Measurements from ENCODE around the gene YIF1A. TPM values are rescaled to one million over a fixed set of nuclear protein-coding genes. Genes with fewer than 3 reads are reported as not detected.
A peak's percentile ranks its signal among the peaks of the same experiment; 100 is the strongest.

YIF1A gene
- total and polyA plus RNA-seq, 4 donors = 93.0 to 136 (median 117) TPM

GRCh38 chr11:66267379-66268243, 21.3 kb downstream of the YIF1A start:
- Histone ChIP-seq H3K9me3 (ENCODE audit: control insufficient read depth in 4 of 4, low read length in 3 of 4) (no peaks in the 10 kb centered on the region), H3K27ac (ENCODE audit: low read depth in 1 of 2, low read length in 2 of 2) (peak overlapping the region; percentile 91 to 92), H3K9ac (ENCODE audit: low read depth in 1 of 2, low read length in 2 of 2) (peak overlapping the region; percentile 68 to 73), H3K27me3 (ENCODE audit: control insufficient read depth in 4 of 4, insufficient read depth in 4 of 4, low read length in 3 of 4) (no peaks in the 10 kb centered on the region), H3K4me3 (ENCODE audit: low read depth in 1 of 3, low read length in 3 of 3) (peak overlapping the region; percentile 57 to 65 (median 59)), H3K4me1 (ENCODE audit: control insufficient read depth in 4 of 4, insufficient read depth in 4 of 4, low read length in 3 of 4) (peaks cover 4 to 23% (median 17%) of the 10 kb centered on the region in 4 donors), H3K36me3 (ENCODE audit: control insufficient read depth in 4 of 4, insufficient read depth in 3 of 4, low read depth in 1 of 4, low read length in 3 of 4) (peaks cover under 1 to 12% (median 9%) of the 10 kb centered on the region in 4 donors)
- TF ChIP-seq CTCF (IDR thresholded peaks at IDR 0.05; ENCODE audit: low read depth, low read length, missing input control) (peak; percentile 6), HNF4G (IDR thresholded peaks at IDR 0.05) (no peak), HNF4A (conservative IDR thresholded peaks at IDR 0.05) (no peak), NR2F2 (IDR thresholded peaks at IDR 0.05) (peak; percentile 14), JUND (IDR thresholded peaks at IDR 0.05) (peak in 1 of 2 donors; percentile 47), MAX (IDR thresholded peaks at IDR 0.05) (no peak), SP1 (IDR thresholded peaks at IDR 0.05) (peak; percentile 16), GABPA (IDR thresholded peaks at IDR 0.05 in 1 of 2, conservative IDR thresholded peaks at IDR 0.05 in 1 of 2) (no peak)
- WGBS = 3% methylated on average over 61 of the region's 61 CpGs
- peak; percentile 96 for DNase-seq (ENCODE audit: low spot score)

GRCh38 chr11:66267039-66267378, 21.9 kb downstream of the YIF1A start:
- no peak for DNase-seq (ENCODE audit: low spot score)
- peaks cover 0 to 9% (median 4%) of the 10 kb centered on the region in 4 donors for H3K36me3 ChIP-seq (ENCODE audit: control insufficient read depth in 4 of 4, insufficient read depth in 3 of 4, low read depth in 1 of 4, low read length in 3 of 4)
- H3K9ac ChIP-seq (ENCODE audit: low read depth in 1 of 2, low read length in 2 of 2) = no peak overlapping the region
- H3K4me1 ChIP-seq (ENCODE audit: control insufficient read depth in 4 of 4, insufficient read depth in 4 of 4, low read length in 3 of 4) = peaks cover 4 to 23% (median 17%) of the 10 kb centered on the region in 4 donors
- no peaks in the 10 kb centered on the region for H3K9me3 ChIP-seq (ENCODE audit: control insufficient read depth in 4 of 4, low read length in 3 of 4)
- 50% methylated on average over 13 of the region's 13 CpGs for WGBS
- no peak for TF ChIP-seq TAF1 (conservative IDR thresholded peaks at IDR 0.05)
- TF ChIP-seq REST (IDR thresholded peaks at IDR 0.05) = no peak
- no peak for TF ChIP-seq FOXA2 (IDR thresholded peaks at IDR 0.05)
- no peak for TF ChIP-seq NR2F2 (IDR thresholded peaks at IDR 0.05)
- no peak for TF ChIP-seq FOXA1 (IDR thresholded peaks at IDR 0.05)
- TF ChIP-seq CTCF (IDR thresholded peaks at IDR 0.05; ENCODE audit: low read depth, low read length, missing input control) = no peak
- no peak for TF ChIP-seq MAX (IDR thresholded peaks at IDR 0.05)
- no peak for TF ChIP-seq ATF3 (IDR thresholded peaks at IDR 0.05)
- TF ChIP-seq EGR1 (IDR thresholded peaks at IDR 0.05; ENCODE audit: low read depth in 2 of 2) = no peak
- TF ChIP-seq RXRA (IDR thresholded peaks at IDR 0.05) = no peak
- no peak for TF ChIP-seq ZBTB33 (IDR thresholded peaks at IDR 0.05)
- TF ChIP-seq RAD21 (IDR thresholded peaks at IDR 0.05) = no peak
- no peak for TF ChIP-seq GABPA (IDR thresholded peaks at IDR 0.05 in 1 of 2, conservative IDR thresholded peaks at IDR 0.05 in 1 of 2)
- no peak for TF ChIP-seq JUND (IDR thresholded peaks at IDR 0.05)
- no peak for TF ChIP-seq HNF4A (conservative IDR thresholded peaks at IDR 0.05)
- no peak for TF ChIP-seq SP1 (IDR thresholded peaks at IDR 0.05)
- peak overlapping the region in 2 of 3 donors; percentile 57 to 59 for H3K4me3 ChIP-seq (ENCODE audit: low read depth in 1 of 3, low read length in 3 of 3)
- peak overlapping the region; percentile 19 to 53 for H3K27ac ChIP-seq (ENCODE audit: low read depth in 1 of 2, low read length in 2 of 2)
- no peaks in the 10 kb centered on the region for H3K27me3 ChIP-seq (ENCODE audit: control insufficient read depth in 4 of 4, insufficient read depth in 4 of 4, low read length in 3 of 4)
